CD4-positive, alpha-beta memory T cell (primary cell): Measurements from ENCODE around the gene KLHL22. TPM values are rescaled to one million over a fixed set of nuclear protein-coding genes. Genes with fewer than 3 reads are reported as not detected.
"Not testable (repeated sequence)": the region's sequence is repeated elsewhere in the genome, so short reads cannot be mapped to it uniquely, and the experiment has no call there.

Experiments used
- CTCF ChIA-PET: fragments of 350-600 bp; sonication (Branson Sonifier 250); formaldehyde crosslinking; loops from one replicate; lab custom pipeline; 2021; ENCODE audit warnings: inconsistent platforms; ENCODE audit not compliant: partially characterized antibody; lab: Charles Lee
- POLR2A ChIA-PET: fragments of 350-600 bp; sonication (Branson Sonifier 250); formaldehyde crosslinking; loops from one replicate; lab custom pipeline; 2021; ENCODE audit not compliant: partially characterized antibody; lab: Charles Lee
- DNase-seq, 5 donors: peaks; one replicate each; pipeline versions ENCODE4 v3.0.0 to v3.0.0-alpha.2; 2020 to 2022; ENCODE audit warnings: mixed read lengths in 1 of 5
- H3K27ac ChIP-seq: one replicate; pipeline ENCODE4 v1.7.0; 2013; ENCODE audit warnings: low read depth, low read length
- H3K27me3 ChIP-seq: 2 replicates; pipeline ENCODE4 v1.7.0; 2013; ENCODE audit warnings: mild to moderate bottlenecking, low read length, moderate library complexity; ENCODE audit not compliant: insufficient read depth
- H3K36me3 ChIP-seq: 2 replicates; pipeline ENCODE4 v1.7.0; 2013; ENCODE audit warnings: mild to moderate bottlenecking, low read length, moderate library complexity; ENCODE audit not compliant: insufficient read depth
- H3K4me1 ChIP-seq: 2 replicates; pipeline ENCODE4 v1.7.0; 2013; ENCODE audit warnings: mild to moderate bottlenecking, low read length, moderate library complexity; ENCODE audit not compliant: insufficient read depth
- H3K4me3 ChIP-seq, 2 donors: one replicate each; pipeline ENCODE4 v1.7.0; 2013; ENCODE audit warnings: low read length in 2 of 2, mild to moderate bottlenecking in 1 of 2
- H3K9me3 ChIP-seq, 2 donors: one replicate each; pipeline ENCODE4 v1.7.0; 2013; ENCODE audit warnings: low read length in 2 of 2, control low read depth in 1 of 2; ENCODE audit not compliant: control insufficient read depth in 1 of 2
- H3K27ac Mint-ChIP-seq, 7 donors: one replicate each; pipeline ENCODE4 v1.8.0; 2020 to 2021; ENCODE audit warnings: mixed read lengths in 7 of 7, mild to moderate bottlenecking in 6 of 7, inconsistent platforms in 3 of 7, moderate library complexity in 3 of 7
- H3K27me3 Mint-ChIP-seq, 2 donors: one replicate each; pipeline ENCODE4 v1.8.0; 2020 to 2021; ENCODE audit warnings: mixed read lengths in 2 of 2
- H3K36me3 Mint-ChIP-seq, 2 donors: one replicate each; pipeline ENCODE4 v1.8.0; 2020 to 2021; ENCODE audit warnings: mixed read lengths in 2 of 2, inconsistent platforms in 1 of 2, mild to moderate bottlenecking in 1 of 2
- H3K4me1 Mint-ChIP-seq, 4 donors: one replicate each; pipeline ENCODE4 v1.8.0; 2020 to 2021; ENCODE audit warnings: mixed read lengths in 4 of 4, mild to moderate bottlenecking in 1 of 4
- H3K4me3 Mint-ChIP-seq, 8 donors: one replicate each; pipeline ENCODE4 v1.8.0; 2020 to 2021; ENCODE audit warnings: mixed read lengths in 8 of 8, mild to moderate bottlenecking in 7 of 8, moderate library complexity in 6 of 8, inconsistent platforms in 3 of 8
- H3K9me3 Mint-ChIP-seq, 8 donors: one replicate each; pipeline ENCODE4 v1.8.0; 2020 to 2021; ENCODE audit warnings: mixed read lengths in 8 of 8, mild to moderate bottlenecking in 5 of 8, inconsistent platforms in 3 of 8, moderate library complexity in 1 of 8
- intact Hi-C: fragments of 100-400 bp; cut with micrococcal nuclease; formaldehyde crosslinking; loops from one replicate; pipeline ENCODE4 v1.15.1; 2023
- polyA plus RNA-seq, 2 donors: library from polyadenylated mRNA; unstranded; fragments of 300-500 nt; fragmentation: Illumina TruSeq; gene quantifications; one replicate each; pipeline ENCODE4 v1.2.3, GENCODE V29; 2021
- total RNA-seq, 2 experiments: library from RNA; stranded (reverse); gene quantifications; one replicate each; pipeline ENCODE4 v1.2.3, GENCODE V29; 2021

The KLHL22 gene
- total and polyA plus RNA-seq, 4 experiments from 2014 or later = 19.4 to 63.1 (median 42.0) TPM

DNA sequence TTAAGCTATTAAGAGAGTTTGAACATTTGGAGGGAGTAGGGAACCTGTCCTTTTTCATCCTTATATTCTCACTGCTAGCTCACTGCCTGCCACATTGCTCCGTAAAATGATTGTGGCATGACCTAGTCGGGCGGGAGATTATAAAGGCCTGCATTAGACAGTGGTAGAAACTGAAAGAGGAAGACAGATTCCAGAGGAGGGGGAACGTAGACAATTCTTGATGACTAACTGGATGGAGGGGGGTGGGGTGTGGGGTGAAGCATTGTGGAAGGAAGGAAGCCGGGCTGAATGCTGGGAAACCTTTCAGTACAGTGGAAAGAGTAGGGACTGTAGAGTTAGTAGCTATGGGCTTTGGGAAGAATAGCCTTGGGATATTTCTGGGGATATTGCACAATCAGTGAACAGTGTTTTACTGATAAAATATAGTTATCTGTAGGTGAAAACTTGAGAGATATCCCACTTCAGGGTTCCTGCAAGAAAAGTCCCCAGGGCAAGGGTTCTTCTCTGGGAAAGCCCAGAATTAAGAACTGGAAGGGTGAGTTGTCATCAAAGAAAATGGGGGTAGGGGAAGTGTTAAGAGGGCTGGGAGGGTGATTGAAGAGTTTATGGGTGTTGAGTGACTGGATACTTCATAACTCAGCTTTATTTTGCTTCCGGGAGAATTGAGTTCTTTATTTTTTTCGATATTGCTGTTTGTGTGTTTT is 13.9 kb upstream of the KLHL22 start:
- Mint-ChIP-seq H3K4me1 (peaks cover 50 to 72% (median 61%) of the 10 kb centered on the region in 4 donors), H3K4me3 (peak overlapping the region; percentile 93 to 99 (median 97)), H3K9me3 (no peaks in the 10 kb centered on the region), H3K36me3 (peaks cover 7 to 41% of the 10 kb centered on the region in 2 donors), H3K27me3 (no peaks in the 10 kb centered on the region), H3K27ac (peak overlapping the region; percentile 86 to 99 (median 96))
- peak; percentile 34 to 86 (median 50) for DNase-seq
- Histone ChIP-seq H3K9me3 (no peaks in the 10 kb centered on the region), H3K4me3 (peak overlapping the region; percentile 45 to 51), H3K36me3 (peaks cover 8% of the 10 kb centered on the region), H3K4me1 (peaks cover 62% of the 10 kb centered on the region), H3K27me3 (no peaks in the 10 kb centered on the region), H3K27ac (peak overlapping the region; percentile 93)
- intact Hi-C loops = no loop called here
- CTCF ChIA-PET = interaction anchor here (1.2 to 11.7 kb wide), 6 partner anchors 40 to 97 kb away, joined by 3 to 154 read pairs (median 6); no protein-coding TSS in a partner anchor
- POLR2A ChIA-PET = interaction anchor here (1.4 to 11.3 kb wide), 9 partner anchors 8 to 64 kb away, joined by 3 to 209 read pairs (median 10); no protein-coding TSS in a partner anchor

DNA sequence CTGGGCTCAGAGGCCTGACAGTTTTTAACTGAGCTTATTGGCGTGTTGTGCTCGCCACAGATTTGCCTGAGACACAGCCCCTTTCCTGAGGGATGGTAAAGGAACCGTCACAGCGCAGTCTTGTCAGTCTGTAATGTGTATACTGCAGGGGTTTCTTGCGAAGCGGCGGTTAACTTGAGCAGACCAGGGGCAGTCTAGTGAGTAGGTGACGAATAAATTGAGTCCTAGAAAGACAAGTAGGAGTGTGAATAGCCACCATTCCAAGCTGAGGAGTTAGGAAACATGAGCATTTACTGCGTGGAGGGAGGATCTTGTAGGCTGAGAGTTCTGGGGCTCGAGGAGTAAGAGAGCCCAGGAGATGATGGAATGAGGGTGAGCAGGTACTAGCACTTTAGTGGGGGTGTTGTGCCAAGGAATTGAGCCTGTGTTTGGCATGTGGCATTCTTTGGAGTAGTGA is 13.2 kb upstream of the KLHL22 start:
- Mint-ChIP-seq H3K4me3 (peak overlapping the region; percentile 93 to 99 (median 97)), H3K4me1 (peaks cover 44 to 65% (median 54%) of the 10 kb centered on the region in 4 donors), H3K9me3 (no peaks in the 10 kb centered on the region), H3K27ac (peak overlapping the region; percentile 86 to 99 (median 96)), H3K36me3 (peaks cover 4 to 34% of the 10 kb centered on the region in 2 donors), H3K27me3 (no peaks in the 10 kb centered on the region)
- H3K9me3 ChIP-seq = no peaks in the 10 kb centered on the region
- H3K36me3 ChIP-seq = peaks cover 6% of the 10 kb centered on the region
- no peaks in the 10 kb centered on the region for H3K27me3 ChIP-seq
- intact Hi-C loops = no loop called here
- H3K4me1 ChIP-seq = peaks cover 55% of the 10 kb centered on the region
- DNase-seq = no peak
- H3K27ac ChIP-seq = peak overlapping the region; percentile 93
- ChIA-PET CTCF (interaction anchor here (1.0 to 11.7 kb wide), 7 partner anchors 14 to 98 kb away, joined by 3 to 154 read pairs (median 4); no protein-coding TSS in a partner anchor), POLR2A (interaction anchor here (0.6 to 11.3 kb wide), 15 partner anchors 9 to 115 kb away, joined by 3 to 209 read pairs (median 7); partner anchors contain the start of gene ZNF74)
- peak overlapping the region; percentile 45 to 51 for H3K4me3 ChIP-seq

DNA sequence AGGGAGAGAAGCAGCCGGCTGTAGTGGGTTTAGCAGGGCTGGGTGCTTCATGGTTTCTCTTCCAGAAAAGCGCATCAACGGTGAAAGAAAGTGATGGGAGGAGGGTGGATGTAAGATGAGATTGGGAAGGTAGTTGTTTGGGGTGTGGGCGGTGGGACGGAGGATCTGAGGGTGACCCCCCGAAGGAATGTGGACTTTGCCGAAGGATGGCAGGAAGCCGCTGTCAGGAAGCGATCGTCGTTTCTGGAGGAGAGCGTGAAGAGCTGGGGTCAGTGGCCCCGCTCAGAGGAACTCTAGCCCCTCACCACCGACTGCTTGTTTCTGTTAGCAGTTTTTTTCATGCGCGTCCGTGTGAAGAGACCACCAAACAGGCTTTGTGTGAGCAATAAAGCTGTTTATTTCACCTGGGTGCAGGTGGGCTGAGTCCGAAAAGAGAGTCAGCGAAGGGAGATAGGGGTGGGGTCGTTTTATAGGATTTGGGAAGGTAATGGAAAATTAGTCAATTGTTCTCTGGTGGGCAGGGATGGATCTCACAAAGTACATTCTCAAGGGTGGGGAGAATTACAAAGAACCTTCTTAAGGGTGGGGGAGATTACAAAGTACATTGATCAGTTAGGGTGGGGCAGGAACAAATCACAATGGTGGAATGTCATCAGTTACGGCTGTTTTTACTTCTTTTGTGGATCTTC is 12.6 kb upstream of the KLHL22 start:
- H3K27me3 ChIP-seq, H3K27me3 Mint-ChIP-seq, intact Hi-C loops, DNase-seq, H3K9me3 ChIP-seq, H3K9me3 Mint-ChIP-seq, H3K36me3 ChIP-seq: not testable (repeated sequence)
- Mint-ChIP-seq H3K36me3 (peaks cover 4 to 31% of the 10 kb centered on the region in 2 donors), H3K27ac (peak overlapping the region; percentile 86 to 99 (median 96)), H3K4me3 (peak overlapping the region; percentile 93 to 99 (median 97)), H3K4me1 (peaks cover 42 to 59% (median 50%) of the 10 kb centered on the region in 4 donors)
- peak overlapping the region; percentile 85 to 98 for H3K4me3 ChIP-seq
- ChIA-PET POLR2A (interaction anchor here (0.6 to 11.3 kb wide), 19 partner anchors 10 to 409 kb away, joined by 3 to 209 read pairs (median 6); partner anchors contain the start of genes CRKL and ZNF74), CTCF (interaction anchor here (1.0 to 11.7 kb wide), 12 partner anchors 13 to 98 kb away, joined by 3 to 154 read pairs (median 4); no protein-coding TSS in a partner anchor)
- H3K4me1 ChIP-seq = peaks cover 50% of the 10 kb centered on the region
- H3K27ac ChIP-seq = peak overlapping the region; percentile 93

DNA sequence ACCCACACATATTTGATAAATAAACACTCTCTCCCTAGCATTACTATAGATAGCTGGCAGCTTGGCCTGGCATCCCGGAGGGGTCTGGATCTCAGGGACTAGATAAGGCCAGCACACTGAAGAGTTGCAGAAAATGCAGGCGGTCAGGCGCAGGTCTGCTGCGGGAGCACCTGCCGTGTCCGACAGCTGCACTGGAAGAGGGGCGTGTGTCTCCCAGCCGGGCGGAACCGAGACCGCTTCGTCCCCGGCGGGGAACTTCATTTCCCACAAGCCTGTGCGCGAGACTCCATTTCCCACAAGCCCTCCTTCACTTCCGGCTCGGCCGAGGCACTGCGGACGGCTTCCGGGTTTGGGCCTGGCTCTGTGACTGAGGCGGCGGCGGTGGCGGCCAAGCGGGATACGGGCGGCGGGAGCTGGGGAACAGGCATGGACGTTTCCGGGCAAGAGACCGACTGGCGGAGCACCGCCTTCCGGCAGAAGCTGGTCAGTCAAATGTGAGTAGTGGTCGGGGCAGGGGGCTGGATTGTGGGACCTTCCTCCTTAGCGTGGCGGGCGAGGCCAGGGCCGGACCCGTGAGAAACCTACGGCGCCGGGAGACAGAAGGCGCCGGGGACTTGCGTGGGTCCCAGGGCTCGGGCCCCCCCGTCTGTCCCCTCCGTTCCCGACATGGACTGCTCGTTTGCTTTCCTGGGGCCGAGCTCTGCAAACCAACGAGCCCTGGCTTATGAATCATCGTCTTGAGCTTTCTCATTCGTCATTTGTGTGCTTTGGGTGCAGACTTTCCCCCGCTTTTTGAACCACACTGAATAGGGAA is 11.9 kb upstream of the KLHL22 start, which contains the start of gene MED15:
MED15 (plus strand) TSS at position 358 of the 814 bp plus-strand sequence; CDS start at position 427, 69 bp downstream.
- H3K9me3 ChIP-seq = no peaks in the 10 kb centered on the region
- peak within 1 kb of the TSS; percentile 85 to 98 for H3K4me3 ChIP-seq
- POLR2A ChIA-PET = interaction anchor here (0.6 to 11.3 kb wide), 20 partner anchors 11 to 496 kb away, joined by 3 to 209 read pairs (median 6); partner anchors contain the start of genes CRKL and ZNF74
- Mint-ChIP-seq H3K27ac (peak within 1 kb of the TSS; percentile 86 to 99 (median 96)), H3K4me1 (peaks cover 42 to 57% (median 50%) of the 10 kb centered on the region in 4 donors), H3K4me3 (peak within 1 kb of the TSS; percentile 93 to 99 (median 97)), H3K36me3 (peaks cover 4 to 31% of the 10 kb centered on the region in 2 donors), H3K27me3 (no peaks in the 10 kb centered on the region), H3K9me3 (no peaks in the 10 kb centered on the region)
- H3K4me1 ChIP-seq = peaks cover 50% of the 10 kb centered on the region
- H3K36me3 ChIP-seq = no peaks in the 10 kb centered on the region
- intact Hi-C loops = loop anchor here (1.0 kb wide), 3 partner anchors 11 to 62 kb away; no protein-coding TSS in a partner anchor
- H3K27ac ChIP-seq = peak within 1 kb of the TSS; percentile 93
- peak; percentile 82 to 90 (median 84) for DNase-seq
- CTCF ChIA-PET = interaction anchor here (1.0 to 11.7 kb wide), 12 partner anchors 13 to 89 kb away, joined by 3 to 154 read pairs (median 4); no protein-coding TSS in a partner anchor
- H3K27me3 ChIP-seq = no peaks in the 10 kb centered on the region

DNA sequence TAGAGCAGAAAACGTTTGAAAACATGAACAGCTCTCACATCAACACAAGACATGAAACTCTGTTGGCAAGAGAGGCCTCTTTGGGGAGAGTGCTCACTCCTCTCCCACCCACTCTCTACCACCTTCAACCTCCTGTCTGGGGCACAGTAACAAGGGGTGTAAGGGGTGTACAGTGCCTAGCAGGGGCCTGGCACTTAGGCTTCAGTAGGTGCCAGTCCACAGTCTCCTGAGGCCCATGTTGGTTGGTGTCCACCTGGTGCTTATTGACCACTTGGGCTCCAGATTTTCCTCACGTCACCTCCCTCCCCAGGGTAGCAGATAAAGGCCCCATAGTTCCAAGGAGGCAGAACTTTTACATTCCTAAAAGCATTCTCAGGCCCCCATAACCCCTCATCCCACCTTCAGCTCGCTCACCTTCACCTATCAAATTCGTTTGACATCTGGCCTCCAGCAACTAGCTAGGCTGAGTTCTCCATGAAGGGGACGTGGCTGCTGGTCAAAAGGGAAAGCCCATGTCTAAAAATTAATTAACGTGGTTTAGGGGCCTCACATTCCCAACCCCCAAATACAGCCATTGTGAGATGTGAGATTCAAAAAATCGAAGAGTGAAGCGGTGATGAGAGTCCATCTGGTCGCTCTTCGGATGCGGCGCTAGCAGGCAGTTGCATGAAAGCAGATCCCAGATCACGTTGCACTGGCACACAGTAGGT is 11.1 kb upstream of the KLHL22 start:
- H3K36me3 Mint-ChIP-seq = peaks cover 0 to 27% of the 10 kb centered on the region in 2 donors
- Histone ChIP-seq H3K9me3 (no peaks in the 10 kb centered on the region), H3K36me3 (no peaks in the 10 kb centered on the region), H3K4me1 (peaks cover 42% of the 10 kb centered on the region), H3K27ac (peak overlapping the region; percentile 93), H3K4me3 (peak overlapping the region; percentile 85 to 98), H3K27me3 (no peaks in the 10 kb centered on the region)
- peak overlapping the region; percentile 86 to 99 (median 96) for H3K27ac Mint-ChIP-seq
- H3K4me1 Mint-ChIP-seq = peaks cover 35 to 50% (median 43%) of the 10 kb centered on the region in 4 donors
- no peak for DNase-seq
- H3K27me3 Mint-ChIP-seq = no peaks in the 10 kb centered on the region
- no peaks in the 10 kb centered on the region for H3K9me3 Mint-ChIP-seq
- ChIA-PET POLR2A (interaction anchor here (0.9 to 11.3 kb wide), 16 partner anchors 11 to 411 kb away, joined by 3 to 209 read pairs (median 8); partner anchors contain the start of genes CRKL and ZNF74), CTCF (interaction anchor here (1.2 to 11.7 kb wide), 6 partner anchors 17 to 88 kb away, joined by 3 to 154 read pairs (median 6); no protein-coding TSS in a partner anchor)
- intact Hi-C loops = loop anchor here (1.0 kb wide), 3 partner anchors 10 to 63 kb away; no protein-coding TSS in a partner anchor
- H3K4me3 Mint-ChIP-seq = peak overlapping the region; percentile 66 to 99 (median 96)
